Stomach (tissue), 9 donors: ENCODE data around the gene ELMO1. TPM values are rescaled to one million over a fixed set of nuclear protein-coding genes. Genes with fewer than 3 reads are reported as not detected.

Source experiments
- DNase-seq, 2 donors: peaks; one replicate each; pipeline versions ENCODE4 v3.0.0 to v3.0.0-alpha.2; 2013 to 2019
- H3K27ac ChIP-seq, 5 donors: fragments of 200-600 bp in 4 of 5; sonication (generic) in 4 of 5; one replicate each; pipeline ENCODE4 v1.5.1; 2013 to 2019; ENCODE audit warnings: mild to moderate bottlenecking in 1 of 5, moderate library complexity in 1 of 5
- H3K27me3 ChIP-seq, 3 donors: fragments of 200-600 bp; sonication (generic); one replicate each; pipeline ENCODE4 v1.5.1; 2017 to 2019; ENCODE audit warnings: mixed run types in 1 of 3
- H3K36me3 ChIP-seq, 4 donors: fragments of 200-600 bp; sonication (generic); 1 replicate in 3 of 4; 2 replicates in 1 of 4; pipeline ENCODE4 v1.5.1; 2016 to 2019
- H3K4me1 ChIP-seq, 4 donors: fragments of 200-600 bp; sonication (generic); one replicate each; pipeline ENCODE4 v1.5.1; 2016 to 2019
- H3K4me3 ChIP-seq, 4 donors: fragments of 200-600 bp; sonication (generic) in 3 of 4; one replicate each; pipeline ENCODE4 v1.5.1; 2016 to 2019; ENCODE audit warnings: mild to moderate bottlenecking in 1 of 4
- H3K9me3 ChIP-seq, 4 donors: fragments of 200-600 bp; sonication (generic); one replicate each; pipeline ENCODE4 v1.5.1; 2016 to 2019
- CTCF ChIP-seq, 7 experiments: fragments of 450-650 bp in 4 of 7; fragments of 200-600 bp in 3 of 7; sonication (generic) in 3 of 7; IDR thresholded peaks; one replicate each; pipeline ENCODE4 v1.5.1; 2016 to 2019; ENCODE audit warnings: antibody characterized with exemption in 7 of 7, control low read depth in 2 of 7, mild to moderate bottlenecking in 1 of 7
- EP300 ChIP-seq: sonication (generic); formaldehyde crosslinking; IDR thresholded peaks from one replicate; pipeline ENCODE4 v1.6.1; 2017; ENCODE audit warnings: antibody characterized with exemption
- POLR2A ChIP-seq, 4 donors: fragments of 450-650 bp; IDR thresholded peaks; one replicate each; pipeline ENCODE4 v1.6.1; 2016; ENCODE audit warnings: antibody characterized with exemption in 4 of 4, control low read depth in 2 of 4, mild to moderate bottlenecking in 1 of 4, moderate library complexity in 1 of 4
- POLR2AphosphoS5 ChIP-seq, 3 donors: sonication (generic); formaldehyde crosslinking; IDR thresholded peaks; one replicate each; pipeline ENCODE4 v1.6.1; 2016; ENCODE audit warnings: antibody characterized with exemption in 3 of 3
- WGBS, 5 donors: extraction: QIAGEN DNeasy Blood & Tissue Kit in 3 of 5; methylation state at CpG; one replicate each; pipeline versions ENCODE4 v1.1.5 to v1.1.7; 2013 to 2018; 5-methylcytosine and 5-hydroxymethylcytosine counted together
- intact Hi-C: fragments of 100-400 bp; cut with DNase I; formaldehyde crosslinking; loops from one replicate; pipeline ENCODE4 v1.15.1; 2023; ENCODE audit warnings: low total_unique reads
- polyA plus RNA-seq, 3 donors: library from polyadenylated mRNA; stranded (reverse); fragments of 200-250 nt; gene quantifications; one replicate each; pipeline ENCODE4 v1.2.3, GENCODE V29; 2013
- total RNA-seq, 5 donors: library from RNA; depleted of rRNA; stranded (reverse); fragments of >200 nt; gene quantifications; one replicate each; pipeline versions ENCODE4 v1.1.0 to v1.2.3, GENCODE V29; 2014 to 2016
- donor health status: healthy with polysubstance abuse.
- donor health status: Bipolar disorder and iron deficiency.
- donor health status: healthy.

Gene ELMO1
- total and polyA plus RNA-seq, 8 donors, result 4.1 to 117 (median 44.8) TPM

- TF ChIP-seq CTCF (IDR thresholded peaks at IDR 0.05), result no peak
- no peak for TF ChIP-seq POLR2A (IDR thresholded peaks at IDR 0.05)
- no peak for TF ChIP-seq EP300
- TF ChIP-seq POLR2AphosphoS5 (IDR thresholded peaks at IDR 0.05), result no peak
- intact Hi-C loops, result no loop called here
- Histone ChIP-seq H3K36me3 (no peaks in the 10 kb centered on the region), H3K27ac (no peak overlapping the region), H3K4me1 (peaks cover 0 to 14% (median 0%) of the 10 kb centered on the region in 4 donors), H3K4me3 (no peak overlapping the region), H3K9me3 (no peaks in the 10 kb centered on the region), H3K27me3 (no peaks in the 10 kb centered on the region)
- 90 to 96% (median 94%) methylated on average over 4 of the region's 4 CpGs for whole genome bisulfite sequencing, 5 donors
- DNase-seq, result no peak
Observed at GRCh38 chr7:36900988-36901710, 547.5 kb downstream of the ELMO1 start.

- peaks cover 0 to 12% (median 7%) of the 10 kb centered on the region in 4 donors for H3K36me3 ChIP-seq
- H3K4me3 ChIP-seq, result no peak overlapping the region
- TF ChIP-seq POLR2AphosphoS5 (IDR thresholded peaks at IDR 0.05), result no peak
- no peak for TF ChIP-seq POLR2A (IDR thresholded peaks at IDR 0.05)
- TF ChIP-seq CTCF (IDR thresholded peaks at IDR 0.05), result no peak
- no peak for TF ChIP-seq EP300
- no peaks in the 10 kb centered on the region for H3K27me3 ChIP-seq
- intact Hi-C loops, result no loop called here
- WGBS, 5 donors, result 71 to 86% (median 78%) methylated on average over 5 of the region's 5 CpGs
- H3K4me1 ChIP-seq, result peaks cover 0 to 10% (median 3%) of the 10 kb centered on the region in 4 donors
- H3K27ac ChIP-seq, result no peak overlapping the region
- no peaks in the 10 kb centered on the region for H3K9me3 ChIP-seq
- no peak for DNase-seq
Observed at GRCh38 chr7:36898186-36898585, 550.5 kb downstream of the ELMO1 start.

- Histone ChIP-seq H3K27ac (no peak overlapping the region), H3K4me3 (no peak overlapping the region), H3K4me1 (peaks cover 0 to 10% (median 3%) of the 10 kb centered on the region in 4 donors), H3K9me3 (no peaks in the 10 kb centered on the region), H3K27me3 (no peaks in the 10 kb centered on the region), H3K36me3 (peaks cover 0 to 15% (median 9%) of the 10 kb centered on the region in 4 donors)
- WGBS, 5 donors, result 53 to 70% (median 65%) methylated on average over 4 of the region's 4 CpGs
- intact Hi-C loops, result no loop called here
- peak in 1 of 2 donors; percentile 56 for DNase-seq
- TF ChIP-seq POLR2AphosphoS5 (IDR thresholded peaks at IDR 0.05) (no peak), CTCF (IDR thresholded peaks at IDR 0.05) (no peak), EP300 (no peak), POLR2A (IDR thresholded peaks at IDR 0.05) (no peak)
Observed at GRCh38 chr7:36896956-36897590, 551.6 kb downstream of the ELMO1 start.

GRCh38 chr7:36896418-36896817, 552.2 kb downstream of the ELMO1 start:
- Histone ChIP-seq H3K9me3 (no peaks in the 10 kb centered on the region), H3K27ac (no peak overlapping the region), H3K27me3 (no peaks in the 10 kb centered on the region), H3K4me1 (peaks cover 0 to 10% (median 3%) of the 10 kb centered on the region in 4 donors), H3K4me3 (no peak overlapping the region), H3K36me3 (peaks cover 0 to 15% (median 9%) of the 10 kb centered on the region in 4 donors)
- no peak for TF ChIP-seq POLR2A (IDR thresholded peaks at IDR 0.05)
- TF ChIP-seq EP300, result no peak
- TF ChIP-seq CTCF (IDR thresholded peaks at IDR 0.05), result no peak
- no peak for TF ChIP-seq POLR2AphosphoS5 (IDR thresholded peaks at IDR 0.05)
- 70 to 91% (median 87%) methylated on average over 1 of the region's 1 CpG for WGBS, 5 donors
- intact Hi-C loops, result no loop called here
- DNase-seq, result no peak
